CD4-positive, alpha-beta T cell treated with Interleukin-21 for 1 hour (primary cell): Measurements from ENCODE around the gene MIB2.

Source experiments
- DNase-seq: peaks from one replicate; pipeline ENCODE4 v3.0.0-alpha.2; 2020

MIB2 gene

GRCh38 chr1:1616045-1616790 is 918 bp downstream of the MIB2 start:
- peak; percentile 56 for DNase-seq

- DNase-seq, result no peak
Observed at GRCh38 chr1:1616838-1617237, 1.5 kb downstream of the MIB2 start.

- no peak for DNase-seq
Observed at GRCh38 chr1:1617516-1617915, 2.2 kb downstream of the MIB2 start.

- no peak for DNase-seq
Observed at GRCh38 chr1:1617925-1618324, 2.6 kb downstream of the MIB2 start.

- DNase-seq, result no peak
Observed at GRCh38 chr1:1618396-1619068, 3.2 kb downstream of the MIB2 start.

- no peak for DNase-seq
Observed at GRCh38 chr1:1619917-1620361, 4.6 kb downstream of the MIB2 start.

- no peak for DNase-seq
Observed at GRCh38 chr1:1620433-1621139, 5.3 kb downstream of the MIB2 start.

GRCh38 chr1:1621173-1622009 is 6.1 kb downstream of the MIB2 start:
- no peak for DNase-seq

GRCh38 chr1:1622010-1622787 is 6.9 kb downstream of the MIB2 start:
- DNase-seq, result no peak

- DNase-seq, result no peak
Observed at GRCh38 chr1:1622788-1623094, 7.4 kb downstream of the MIB2 start.

GRCh38 chr1:1623181-1623630 is 7.9 kb downstream of the MIB2 start:
- no peak for DNase-seq

- DNase-seq, result no peak
Observed at GRCh38 chr1:1623631-1624442, 8.5 kb downstream of the MIB2 start.

GRCh38 chr1:1624443-1625403 is 9.4 kb downstream of the MIB2 start:
- no peak for DNase-seq

GRCh38 chr1:1625404-1625775 is 10.1 kb downstream of the MIB2 start:
- DNase-seq, result no peak

- DNase-seq, result no peak
Observed at GRCh38 chr1:1625824-1626206, 10.5 kb downstream of the MIB2 start.

GRCh38 chr1:1626207-1627141 is 11.2 kb downstream of the MIB2 start:
- DNase-seq, result no peak

- DNase-seq, result no peak
Observed at GRCh38 chr1:1627261-1627828, 12.0 kb downstream of the MIB2 start.
